LHCN-M2 (cell line): ENCODE results near the gene PLSCR1. TPM values are rescaled to one million over a fixed set of nuclear protein-coding genes. Genes with fewer than 3 reads are reported as not detected.

Source experiments
- DNase-seq: peaks from one replicate; pipeline ENCODE4 v3.0.0-alpha.2; 2012; ENCODE audit warnings: low read depth
- polyA plus RNA-seq: library from polyadenylated mRNA; unstranded; fragments of >200 nt; gene quantifications from one replicate; pipeline ENCODE4 v1.2.1, GENCODE V29; 2012; ENCODE audit warnings: missing spikeins
- total RNA-seq: library from RNA; depleted of rRNA; stranded (reverse); fragments of >200 nt; gene quantifications from 2 replicates; pipeline ENCODE4 v1.2.3, GENCODE V29; 2014; rRNA removed

Gene PLSCR1
- 214 and 229 TPM in 2 replicates for total RNA-seq
- 23.9 TPM for polyA plus RNA-seq

GRCh38 chr3:146544002-146544928 is at the start of gene PLSCR1:
Gene PLSCR1, minus strand, starts transcription at chr3:146544607. Its CDS starts 8,055 bp downstream, at chr3:146536552.
- DNase-seq, result peak; percentile 99

- no peak for DNase-seq
These were observed 49.4 kb upstream of the PLSCR1 start for GRCh38 chr3:146593776-146594175.

- peak; percentile 42 for DNase-seq
These were observed 46.1 kb upstream of the PLSCR1 start for GRCh38 chr3:146590521-146590920.

- peak; percentile 69 for DNase-seq
These were observed 45.6 kb upstream of the PLSCR1 start for GRCh38 chr3:146589899-146590508.

GRCh38 chr3:146585156-146585555 is 40.7 kb upstream of the PLSCR1 start:
- no peak for DNase-seq

GRCh38 chr3:146581951-146582467 is 37.6 kb upstream of the PLSCR1 start:
- no peak for DNase-seq

GRCh38 chr3:146581080-146581601 is 36.7 kb upstream of the PLSCR1 start:
- no peak for DNase-seq

GRCh38 chr3:146577662-146578061 is 33.3 kb upstream of the PLSCR1 start:
- peak; percentile 67 for DNase-seq

GRCh38 chr3:146575636-146576035 is 31.2 kb upstream of the PLSCR1 start:
- DNase-seq, result no peak

- no peak for DNase-seq
These were observed 29.8 kb upstream of the PLSCR1 start for GRCh38 chr3:146574173-146574572.

GRCh38 chr3:146569314-146569713 is 24.9 kb upstream of the PLSCR1 start:
- DNase-seq, result peak; percentile 62

GRCh38 chr3:146566138-146566537 is 21.7 kb upstream of the PLSCR1 start:
- no peak for DNase-seq

GRCh38 chr3:146561879-146562278 is 17.5 kb upstream of the PLSCR1 start:
- DNase-seq, result no peak

GRCh38 chr3:146561463-146561862 is 17.1 kb upstream of the PLSCR1 start:
- no peak for DNase-seq

- DNase-seq, result no peak
These were observed 16.3 kb upstream of the PLSCR1 start for GRCh38 chr3:146560678-146561077.

- no peak for DNase-seq
These were observed 15.0 kb upstream of the PLSCR1 start for GRCh38 chr3:146559388-146559787.

GRCh38 chr3:146558781-146559180 is 14.4 kb upstream of the PLSCR1 start:
- DNase-seq, result no peak

- DNase-seq, result no peak
These were observed 13.3 kb upstream of the PLSCR1 start for GRCh38 chr3:146557745-146558144.

- no peak for DNase-seq
These were observed 10.9 kb upstream of the PLSCR1 start for GRCh38 chr3:146555311-146555710.

- DNase-seq, result no peak
These were observed 9.8 kb upstream of the PLSCR1 start for GRCh38 chr3:146554151-146554760.

GRCh38 chr3:146550743-146551510 is 6.5 kb upstream of the PLSCR1 start:
- peak; percentile 96 for DNase-seq
